ENCODE measurements around the gene ANXA6.

Gene ANXA6

DNA sequence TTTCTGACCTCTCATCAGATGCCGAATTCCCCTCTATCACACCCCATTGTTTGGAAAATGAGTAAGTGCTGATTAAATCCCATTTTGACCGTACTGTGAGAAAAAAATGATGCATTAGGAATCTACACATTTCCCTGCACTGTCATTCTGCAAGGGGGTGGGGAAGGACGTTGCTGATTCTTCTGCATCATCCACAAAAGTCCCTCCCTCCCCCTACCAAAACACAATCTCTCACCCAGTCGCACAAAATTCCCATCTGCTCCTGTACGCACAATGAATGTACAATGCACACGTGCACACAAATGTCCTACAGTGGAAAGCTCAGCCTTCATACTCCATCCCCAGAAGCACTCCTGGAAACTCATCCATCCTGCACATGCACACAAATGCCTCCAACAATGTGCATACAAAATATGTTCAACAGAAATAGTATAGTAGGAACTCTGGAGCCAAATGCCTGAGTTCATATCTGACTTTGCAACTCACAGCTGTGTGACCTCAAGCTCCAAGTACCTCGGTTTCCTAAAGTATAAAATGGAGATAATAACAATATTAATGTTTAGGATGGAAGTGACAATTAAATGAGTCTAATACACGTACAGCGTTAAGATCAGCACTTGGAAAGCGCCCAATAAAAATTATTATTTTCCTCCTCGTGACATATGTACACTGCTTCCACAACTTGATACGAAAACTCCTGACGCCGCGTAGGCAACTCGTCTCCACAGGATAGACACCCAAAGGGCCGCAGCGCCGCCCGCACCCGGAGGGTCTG is 77.6 kb downstream of the ANXA6 start:
- DNase-seq, result no peak

- no peak for DNase-seq
Observed at GRCh38 chr5:151078490-151079262, 78.9 kb downstream of the ANXA6 start.

- no peak for DNase-seq
Observed at GRCh38 chr5:151077967-151078366, 79.6 kb downstream of the ANXA6 start.

DNA sequence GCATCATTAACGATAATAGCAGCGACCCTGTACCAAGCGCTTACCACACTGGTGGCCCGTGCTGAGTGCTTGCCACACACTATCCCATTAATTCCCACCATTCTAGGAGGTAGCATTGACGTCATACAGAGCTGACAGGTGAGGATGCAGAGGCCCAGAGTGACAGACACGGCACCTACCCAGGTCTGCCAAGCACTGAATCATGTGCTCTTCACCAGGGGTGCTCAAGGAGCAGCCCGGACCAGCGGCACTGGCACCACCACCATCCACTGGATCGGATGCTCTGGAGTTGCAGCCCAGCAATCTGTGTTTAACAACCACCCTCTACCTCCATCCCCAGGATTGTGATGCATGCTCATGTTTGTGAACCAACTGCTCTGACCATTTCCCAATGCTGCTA is 80.2 kb downstream of the ANXA6 start:
- no peak for DNase-seq

GRCh38 chr5:151076616-151077015 is 81.0 kb downstream of the ANXA6 start:
- no peak for DNase-seq

GRCh38 chr5:151075698-151076331 is 81.8 kb downstream of the ANXA6 start:
- DNase-seq, result peak in 1 of 2 experiments; percentile 19

DNA sequence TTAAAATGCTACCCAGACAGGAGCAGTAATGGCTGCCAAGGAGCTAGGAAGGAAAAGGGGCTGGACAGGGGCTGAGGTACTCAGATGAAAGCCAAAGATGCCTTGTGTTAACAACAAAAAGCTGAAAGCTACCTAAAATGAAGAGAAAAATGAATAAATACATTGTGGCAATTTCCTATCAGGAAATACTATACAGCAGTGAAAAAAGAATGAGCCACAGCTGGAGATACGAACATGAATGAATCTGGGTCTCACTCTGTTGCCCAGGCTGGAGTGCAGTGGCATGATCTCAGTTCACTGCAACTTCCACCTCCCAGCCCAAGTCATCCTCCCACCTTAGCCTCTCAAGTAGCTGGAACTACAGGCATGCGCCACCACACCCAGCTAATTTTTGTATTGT is 83.0 kb downstream of the ANXA6 start:
- no peak for DNase-seq

GRCh38 chr5:151073280-151073679 is 84.3 kb downstream of the ANXA6 start:
- DNase-seq, result no peak

- peak; percentile 73 to 86 for DNase-seq
Observed at GRCh38 chr5:151072630-151073025, 85.0 kb downstream of the ANXA6 start.

DNA sequence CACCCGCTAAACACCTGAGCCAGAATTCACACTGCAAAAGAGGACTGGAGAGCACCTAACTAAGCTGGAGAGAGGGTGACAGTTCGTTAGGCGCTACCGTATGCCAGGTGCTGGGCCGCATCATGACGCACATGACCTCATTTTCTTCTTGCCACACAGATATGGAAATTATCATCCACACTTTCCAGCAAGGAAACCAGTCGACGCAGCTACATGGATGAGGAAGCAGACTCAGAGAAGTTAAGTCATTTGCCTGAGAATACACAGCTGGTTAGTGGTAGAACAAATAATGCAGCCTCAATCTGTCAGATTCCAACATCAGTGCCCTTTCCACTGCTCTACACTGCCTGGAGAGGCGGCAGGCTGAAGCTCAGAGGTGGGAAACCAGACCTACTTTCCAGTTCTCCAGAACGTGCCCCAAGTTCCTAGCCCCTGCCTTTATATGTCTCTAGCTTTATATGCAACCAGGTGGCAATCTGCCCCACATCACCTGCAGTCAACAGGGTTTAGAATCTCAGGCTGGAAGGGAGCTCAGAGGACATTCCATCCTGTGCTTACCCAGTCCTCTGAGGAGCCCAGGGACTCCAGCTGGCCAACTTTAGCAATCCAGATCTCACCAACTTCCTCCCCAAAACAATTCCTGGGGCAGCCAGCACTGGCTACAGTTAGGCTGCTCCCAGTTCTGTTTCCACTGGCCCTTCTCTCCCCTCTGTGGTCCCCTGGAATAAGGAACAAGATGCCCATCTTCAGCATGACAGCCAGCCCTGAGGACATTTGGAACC is 85.5 kb downstream of the ANXA6 start:
- no peak for DNase-seq

DNA sequence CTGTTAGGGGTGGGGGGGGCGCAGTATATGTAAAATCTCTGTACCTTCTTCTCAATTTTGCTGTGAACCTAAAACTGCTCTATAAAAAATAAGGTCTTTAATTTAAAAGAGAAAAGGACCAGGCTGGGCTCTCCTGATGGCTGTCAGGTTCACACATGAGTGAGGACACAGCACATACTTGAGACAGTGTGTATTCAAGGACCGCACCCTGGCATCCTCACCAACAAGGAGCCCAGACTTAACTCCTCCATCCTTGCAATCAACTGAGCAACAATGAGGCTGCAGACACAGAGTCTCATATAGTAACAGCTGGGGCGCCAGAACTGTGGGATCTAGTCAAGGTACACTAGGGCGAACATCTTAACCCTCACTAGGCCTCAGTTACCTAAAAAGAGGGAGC is 86.6 kb downstream of the ANXA6 start:
- DNase-seq, result no peak

DNA sequence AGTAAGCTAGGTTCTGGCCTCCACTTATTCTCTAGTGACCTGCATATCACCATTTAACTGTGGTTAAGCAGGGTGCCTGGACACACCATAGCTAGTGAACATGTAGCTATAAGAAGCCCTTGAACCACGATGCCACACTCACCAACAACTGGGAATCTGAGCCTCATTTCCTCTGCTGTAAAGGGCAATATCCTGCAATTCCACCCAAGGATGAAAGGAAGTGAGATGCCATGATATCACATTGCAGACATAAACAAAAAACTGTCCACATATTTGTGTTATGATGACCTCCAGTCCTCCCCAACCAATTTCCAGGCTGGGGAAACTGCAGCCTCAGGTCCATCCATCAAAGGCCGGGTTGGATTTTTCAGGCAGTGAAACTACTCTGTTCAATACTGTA is 87.1 kb downstream of the ANXA6 start:
- DNase-seq, result no peak

- DNase-seq, result no peak
Observed at GRCh38 chr5:151068433-151069197, 89.0 kb downstream of the ANXA6 start.

GRCh38 chr5:151067632-151068432 is 89.7 kb downstream of the ANXA6 start:
- DNase-seq, result no peak

DNA sequence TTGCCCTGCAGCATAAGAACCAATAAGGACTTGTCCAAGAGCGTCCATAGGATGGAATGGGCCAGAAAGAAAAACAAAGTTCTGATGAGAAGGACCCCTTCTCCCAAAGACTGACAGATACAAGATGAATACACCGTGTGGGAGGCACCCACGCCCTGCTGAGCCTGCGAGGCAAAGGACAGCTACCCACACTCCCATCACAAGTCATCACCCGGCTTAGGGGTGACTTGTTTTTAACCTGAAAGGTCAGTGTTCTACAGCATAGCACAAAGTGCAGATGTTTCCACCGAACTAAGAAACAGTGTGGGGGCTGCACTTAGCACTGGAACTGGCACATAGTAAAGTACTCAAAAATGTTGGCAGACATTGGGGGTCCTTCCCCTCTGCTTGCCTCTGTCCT is 90.7 kb downstream of the ANXA6 start:
- DNase-seq, result no peak

GRCh38 chr5:151065609-151066008 is 92.0 kb downstream of the ANXA6 start:
- no peak for DNase-seq

DNA sequence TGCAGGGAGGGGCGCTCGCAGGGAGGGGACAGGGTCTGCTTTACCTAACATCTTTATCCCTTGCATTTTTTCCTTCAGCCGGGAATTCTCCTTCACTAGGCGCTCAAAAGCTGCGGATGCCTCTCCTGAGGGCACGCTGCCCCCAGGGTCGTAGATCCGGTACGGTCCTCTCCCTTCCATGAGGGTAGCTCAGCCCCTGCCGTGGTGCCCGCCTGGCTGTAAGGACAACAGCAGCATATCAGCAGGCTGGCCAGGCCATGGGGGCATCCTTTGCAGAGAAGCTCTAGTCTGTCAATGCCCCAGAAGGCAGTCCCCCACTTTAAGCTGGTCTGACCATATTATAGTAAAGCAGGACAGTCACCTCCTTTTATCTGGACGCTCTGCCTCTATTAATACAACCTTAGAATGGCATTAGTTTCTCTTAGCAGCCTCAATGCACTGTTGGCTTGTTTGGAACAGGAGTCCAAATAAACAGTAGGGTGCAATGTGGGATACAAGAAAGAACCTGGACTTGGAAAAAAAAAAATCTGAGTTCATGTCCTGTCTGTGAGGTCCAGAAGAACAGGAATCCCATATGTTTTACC is 92.6 kb downstream of the ANXA6 start:
- no peak for DNase-seq

GRCh38 chr5:151063142-151063989 is 94.2 kb downstream of the ANXA6 start:
- peak in 1 of 2 experiments; percentile 18 for DNase-seq

- DNase-seq, result no peak
Observed at GRCh38 chr5:151062405-151063141, 95.0 kb downstream of the ANXA6 start.

Measured in SW 1271 (cell line).